Measurements from ENCODE around the gene TTC21A. TPM values are rescaled to one million over a fixed set of nuclear protein-coding genes. Genes with fewer than 3 reads are reported as not detected.

TTC21A gene
- total RNA-seq, 1 experiment from 2014 or later = 5.6 TPM

DNA sequence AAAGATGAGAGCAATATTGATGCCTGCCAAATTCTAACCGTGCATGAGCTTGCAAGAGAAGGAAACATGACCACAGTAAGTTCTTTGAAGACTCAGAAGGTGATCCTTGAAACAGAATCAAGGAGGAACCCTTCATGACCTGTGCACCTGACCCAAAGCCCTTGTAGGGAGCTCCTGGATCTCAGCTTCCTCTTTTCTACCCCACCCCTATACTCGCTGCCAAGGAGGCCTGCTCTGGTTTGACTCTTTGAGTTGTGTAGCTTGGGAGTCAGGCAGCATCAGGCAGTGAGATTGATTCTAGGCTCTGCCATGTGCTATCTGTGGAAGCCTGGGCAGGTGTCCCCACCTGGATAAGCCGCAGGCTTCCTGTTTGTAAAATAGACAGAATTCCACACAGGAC is 10.6 kb downstream of the TTC21A start:
- H4K20me1 ChIP-seq (ENCODE audit: insufficient read depth) = no peaks in the 10 kb centered on the region
- ATAC-seq (no peak), DNase-seq (ENCODE audit: low read depth, low spot score) (no peak)
- no peaks in the 10 kb centered on the region for H3K9me2 ChIP-seq (ENCODE audit: insufficient read depth)
- no peaks in the 10 kb centered on the region for H3K9me3 ChIP-seq (ENCODE audit: control insufficient read depth in 1 of 2, insufficient read depth in 1 of 2, low read depth in 1 of 2, low read length in 2 of 2)
- H3K79me2 ChIP-seq (ENCODE audit: insufficient read depth, low read length) = no peaks in the 10 kb centered on the region
- H3K4me2 ChIP-seq (ENCODE audit: low read length) = no peak overlapping the region
- no TSS peak for BruUV-seq (replicated peaks)
- H3K4me3 ChIP-seq (replicated peaks in 1 of 2; ENCODE audit: low read depth in 1 of 2, low read length in 2 of 2) = no peak overlapping the region
- no peaks in the 10 kb centered on the region for H3K4me1 ChIP-seq (ENCODE audit: control insufficient read depth in 1 of 2, insufficient read depth in 2 of 2, low read length in 2 of 2)
- ChIA-PET RAD21 (ENCODE audit: low non-redundant PET in 1 of 2, low total read pairs in 2 of 2, uncharacterized antibody in 2 of 2, unreplicated experiment in 2 of 2) (no interaction called here), POLR2A (no interaction called here), CTCF (no interaction called here)
- no peaks in the 10 kb centered on the region for H3K36me3 ChIP-seq (ENCODE audit: control insufficient read depth in 1 of 2, insufficient read depth in 2 of 2, low read length in 2 of 2)
- H3K9ac ChIP-seq (ENCODE audit: low read length) = no peak overlapping the region
- TF ChIP-seq RAD21 (IDR thresholded peaks at IDR 0.05; ENCODE audit: low read depth) = no peak
- TF ChIP-seq EZH2phosphoT487 (IDR thresholded peaks at IDR 0.05; ENCODE audit: borderline replicate concordance) = no peak
- TF ChIP-seq, protein P1, sequence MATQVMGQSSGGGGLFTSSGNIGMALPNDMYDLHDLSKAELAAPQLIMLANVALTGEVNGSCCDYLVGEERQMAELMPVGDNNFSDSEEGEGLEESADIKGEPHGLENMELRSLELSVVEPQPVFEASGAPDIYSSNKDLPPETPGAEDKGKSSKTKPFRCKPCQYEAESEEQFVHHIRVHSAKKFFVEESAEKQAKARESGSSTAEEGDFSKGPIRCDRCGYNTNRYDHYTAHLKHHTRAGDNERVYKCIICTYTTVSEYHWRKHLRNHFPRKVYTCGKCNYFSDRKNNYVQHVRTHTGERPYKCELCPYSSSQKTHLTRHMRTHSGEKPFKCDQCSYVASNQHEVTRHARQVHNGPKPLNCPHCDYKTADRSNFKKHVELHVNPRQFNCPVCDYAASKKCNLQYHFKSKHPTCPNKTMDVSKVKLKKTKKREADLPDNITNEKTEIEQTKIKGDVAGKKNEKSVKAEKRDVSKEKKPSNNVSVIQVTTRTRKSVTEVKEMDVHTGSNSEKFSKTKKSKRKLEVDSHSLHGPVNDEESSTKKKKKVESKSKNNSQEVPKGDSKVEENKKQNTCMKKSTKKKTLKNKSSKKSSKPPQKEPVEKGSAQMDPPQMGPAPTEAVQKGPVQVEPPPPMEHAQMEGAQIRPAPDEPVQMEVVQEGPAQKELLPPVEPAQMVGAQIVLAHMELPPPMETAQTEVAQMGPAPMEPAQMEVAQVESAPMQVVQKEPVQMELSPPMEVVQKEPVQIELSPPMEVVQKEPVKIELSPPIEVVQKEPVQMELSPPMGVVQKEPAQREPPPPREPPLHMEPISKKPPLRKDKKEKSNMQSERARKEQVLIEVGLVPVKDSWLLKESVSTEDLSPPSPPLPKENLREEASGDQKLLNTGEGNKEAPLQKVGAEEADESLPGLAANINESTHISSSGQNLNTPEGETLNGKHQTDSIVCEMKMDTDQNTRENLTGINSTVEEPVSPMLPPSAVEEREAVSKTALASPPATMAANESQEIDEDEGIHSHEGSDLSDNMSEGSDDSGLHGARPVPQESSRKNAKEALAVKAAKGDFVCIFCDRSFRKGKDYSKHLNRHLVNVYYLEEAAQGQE (IDR thresholded peaks at IDR 0.05; ENCODE audit: low read depth) = no peak
- TF ChIP-seq JUND (IDR thresholded peaks at IDR 0.05) = no peak
- TF ChIP-seq, protein P2, sequence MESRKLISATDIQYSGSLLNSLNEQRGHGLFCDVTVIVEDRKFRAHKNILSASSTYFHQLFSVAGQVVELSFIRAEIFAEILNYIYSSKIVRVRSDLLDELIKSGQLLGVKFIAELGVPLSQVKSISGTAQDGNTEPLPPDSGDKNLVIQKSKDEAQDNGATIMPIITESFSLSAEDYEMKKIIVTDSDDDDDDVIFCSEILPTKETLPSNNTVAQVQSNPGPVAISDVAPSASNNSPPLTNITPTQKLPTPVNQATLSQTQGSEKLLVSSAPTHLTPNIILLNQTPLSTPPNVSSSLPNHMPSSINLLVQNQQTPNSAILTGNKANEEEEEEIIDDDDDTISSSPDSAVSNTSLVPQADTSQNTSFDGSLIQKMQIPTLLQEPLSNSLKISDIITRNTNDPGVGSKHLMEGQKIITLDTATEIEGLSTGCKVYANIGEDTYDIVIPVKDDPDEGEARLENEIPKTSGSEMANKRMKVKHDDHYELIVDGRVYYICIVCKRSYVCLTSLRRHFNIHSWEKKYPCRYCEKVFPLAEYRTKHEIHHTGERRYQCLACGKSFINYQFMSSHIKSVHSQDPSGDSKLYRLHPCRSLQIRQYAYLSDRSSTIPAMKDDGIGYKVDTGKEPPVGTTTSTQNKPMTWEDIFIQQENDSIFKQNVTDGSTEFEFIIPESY (IDR thresholded peaks at IDR 0.05; ENCODE audit: extremely low read depth, insufficient replicate concordance, low read length) = no peak
- TF ChIP-seq POLR2AphosphoS5 (IDR thresholded peaks at IDR 0.05; ENCODE audit: low read depth, low read length) = no peak
- no peak for TF ChIP-seq YY1 (IDR thresholded peaks at IDR 0.05; ENCODE audit: extremely low read depth, insufficient replicate concordance, low read depth, low read length)
- TF ChIP-seq, protein P3, sequence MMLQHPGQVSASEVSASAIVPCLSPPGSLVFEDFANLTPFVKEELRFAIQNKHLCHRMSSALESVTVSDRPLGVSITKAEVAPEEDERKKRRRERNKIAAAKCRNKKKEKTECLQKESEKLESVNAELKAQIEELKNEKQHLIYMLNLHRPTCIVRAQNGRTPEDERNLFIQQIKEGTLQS (IDR thresholded peaks at IDR 0.05) = no peak
- TF ChIP-seq SIN3A (IDR thresholded peaks at IDR 0.05; ENCODE audit: low read depth) = no peak
- TF ChIP-seq SRF (IDR thresholded peaks at IDR 0.05; ENCODE audit: low read depth) = no peak
- TF ChIP-seq CEBPB (IDR thresholded peaks at IDR 0.05; ENCODE audit: low read depth) = no peak
- TF ChIP-seq EZH2 (IDR thresholded peaks at IDR 0.05) = no peak
- TF ChIP-seq, protein P4, sequence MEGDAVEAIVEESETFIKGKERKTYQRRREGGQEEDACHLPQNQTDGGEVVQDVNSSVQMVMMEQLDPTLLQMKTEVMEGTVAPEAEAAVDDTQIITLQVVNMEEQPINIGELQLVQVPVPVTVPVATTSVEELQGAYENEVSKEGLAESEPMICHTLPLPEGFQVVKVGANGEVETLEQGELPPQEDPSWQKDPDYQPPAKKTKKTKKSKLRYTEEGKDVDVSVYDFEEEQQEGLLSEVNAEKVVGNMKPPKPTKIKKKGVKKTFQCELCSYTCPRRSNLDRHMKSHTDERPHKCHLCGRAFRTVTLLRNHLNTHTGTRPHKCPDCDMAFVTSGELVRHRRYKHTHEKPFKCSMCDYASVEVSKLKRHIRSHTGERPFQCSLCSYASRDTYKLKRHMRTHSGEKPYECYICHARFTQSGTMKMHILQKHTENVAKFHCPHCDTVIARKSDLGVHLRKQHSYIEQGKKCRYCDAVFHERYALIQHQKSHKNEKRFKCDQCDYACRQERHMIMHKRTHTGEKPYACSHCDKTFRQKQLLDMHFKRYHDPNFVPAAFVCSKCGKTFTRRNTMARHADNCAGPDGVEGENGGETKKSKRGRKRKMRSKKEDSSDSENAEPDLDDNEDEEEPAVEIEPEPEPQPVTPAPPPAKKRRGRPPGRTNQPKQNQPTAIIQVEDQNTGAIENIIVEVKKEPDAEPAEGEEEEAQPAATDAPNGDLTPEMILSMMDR (IDR thresholded peaks at IDR 0.05 in 2 of 3, conservative IDR thresholded peaks at IDR 0.05 in 1 of 3; ENCODE audit: borderline replicate concordance in 1 of 3, insufficient read depth in 1 of 3, low read depth in 2 of 3, low read length in 2 of 3) = no peak
- no peak for TF ChIP-seq ELF1 (IDR thresholded peaks at IDR 0.05; ENCODE audit: borderline replicate concordance, low read depth)
- TF ChIP-seq EGR1 (IDR thresholded peaks at IDR 0.05; ENCODE audit: low read depth) = no peak
- no peak for TF ChIP-seq TCF7L2 (IDR thresholded peaks at IDR 0.05; ENCODE audit: borderline replicate concordance, extremely low read depth, insufficient read depth, insufficient read length)
- no peak for TF ChIP-seq POLR2A (IDR thresholded peaks at IDR 0.05; ENCODE audit: borderline replicate concordance, extremely low read depth, insufficient read depth, insufficient read length)
- TF ChIP-seq, protein P5, sequence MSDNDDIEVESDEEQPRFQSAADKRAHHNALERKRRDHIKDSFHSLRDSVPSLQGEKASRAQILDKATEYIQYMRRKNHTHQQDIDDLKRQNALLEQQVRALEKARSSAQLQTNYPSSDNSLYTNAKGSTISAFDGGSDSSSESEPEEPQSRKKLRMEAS (IDR thresholded peaks at IDR 0.05) = no peak
- TF ChIP-seq FOSL1 (IDR thresholded peaks at IDR 0.05; ENCODE audit: low read depth) = no peak
- H3K27ac ChIP-seq (ENCODE audit: low read depth, low read length) = no peak overlapping the region
- no peak overlapping the region for H2AFZ ChIP-seq (ENCODE audit: low read depth, low read length, poor library complexity, severe bottlenecking)
- H3K27me3 ChIP-seq (ENCODE audit: insufficient read depth, low read length) = no peaks in the 10 kb centered on the region
- intact Hi-C loops (cut with micrococcal nuclease) = no loop called here

Measured in HCT116 (cell line).